DMS79 (cell line): ENCODE measurements around the gene UBR3.
"Not testable (repeated sequence)": the region's sequence is repeated elsewhere in the genome, so short reads cannot be mapped to it uniquely, and the experiment has no call there.

ENCODE experiments used
- DNase-seq: peaks from one replicate; lab custom pipeline; 2025; lab: John Stamatoyannopoulos, UW

UBR3 gene

DNA sequence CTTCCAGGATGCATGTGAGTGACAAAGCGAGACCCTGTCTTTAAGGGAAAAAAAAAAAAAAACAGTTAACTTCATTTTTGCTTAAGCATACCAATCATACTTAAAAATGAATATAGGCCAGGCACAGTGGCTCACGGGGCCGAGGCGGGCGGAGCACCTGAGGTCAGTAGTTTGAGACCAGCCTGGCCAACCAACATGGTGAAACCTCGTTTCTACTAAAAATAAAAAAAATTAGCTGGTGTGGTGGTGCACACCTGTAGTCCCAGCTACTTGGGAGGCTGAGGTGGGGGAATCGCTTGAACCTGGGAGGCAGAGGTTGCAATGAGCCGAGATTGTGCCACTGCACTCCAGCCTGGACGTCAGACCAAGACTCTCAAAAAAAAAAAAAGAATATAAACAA lies 44.1 kb downstream of the UBR3 start:
- DNase-seq, result not testable (repeated sequence)

DNA sequence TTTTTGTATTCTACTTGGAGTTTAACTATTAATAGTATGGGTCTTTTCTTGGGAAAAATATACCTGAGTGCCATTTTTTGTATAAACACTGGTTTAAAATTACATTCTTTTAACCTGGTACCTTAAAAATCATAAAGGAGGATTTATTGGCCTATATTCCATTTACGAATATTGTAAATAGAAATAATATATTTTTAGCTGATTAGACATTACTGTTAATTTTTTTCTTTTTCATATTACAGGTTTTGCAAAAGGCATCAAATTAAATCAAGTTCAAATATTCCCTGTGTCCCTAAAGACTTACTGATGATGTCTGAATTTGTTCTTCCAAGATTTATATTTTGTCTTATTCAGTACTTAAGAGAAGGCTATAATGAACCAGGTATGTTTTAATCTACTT lies 44.7 kb downstream of the UBR3 start:
- DNase-seq, result no peak

GRCh38 chr2:169877398-169877797 lies 50.1 kb downstream of the UBR3 start:
- DNase-seq, result no peak

- DNase-seq, result no peak
Observed at GRCh38 chr2:169887120-169887519, 59.9 kb downstream of the UBR3 start.

GRCh38 chr2:169891593-169892298 lies 64.5 kb downstream of the UBR3 start:
- peak; percentile 85 for DNase-seq

DNA sequence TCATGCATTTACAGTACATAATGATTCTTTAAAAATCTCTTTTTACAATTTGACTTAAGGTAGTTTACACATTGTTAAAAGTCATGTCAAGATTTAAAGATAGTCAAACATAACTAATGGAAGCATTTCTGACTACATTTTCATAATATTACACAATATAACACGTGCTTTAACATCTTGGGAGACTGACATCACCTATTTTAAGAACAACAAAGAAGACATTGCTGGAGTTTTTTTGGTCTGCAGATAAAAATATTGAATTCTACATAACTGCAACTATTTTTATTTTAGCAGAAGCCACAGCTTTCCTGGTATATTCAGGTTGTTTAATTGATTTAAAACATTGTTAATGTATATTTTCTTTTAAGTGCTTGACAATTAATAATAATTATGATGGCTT lies 65.7 kb downstream of the UBR3 start:
- DNase-seq, result no peak

DNA sequence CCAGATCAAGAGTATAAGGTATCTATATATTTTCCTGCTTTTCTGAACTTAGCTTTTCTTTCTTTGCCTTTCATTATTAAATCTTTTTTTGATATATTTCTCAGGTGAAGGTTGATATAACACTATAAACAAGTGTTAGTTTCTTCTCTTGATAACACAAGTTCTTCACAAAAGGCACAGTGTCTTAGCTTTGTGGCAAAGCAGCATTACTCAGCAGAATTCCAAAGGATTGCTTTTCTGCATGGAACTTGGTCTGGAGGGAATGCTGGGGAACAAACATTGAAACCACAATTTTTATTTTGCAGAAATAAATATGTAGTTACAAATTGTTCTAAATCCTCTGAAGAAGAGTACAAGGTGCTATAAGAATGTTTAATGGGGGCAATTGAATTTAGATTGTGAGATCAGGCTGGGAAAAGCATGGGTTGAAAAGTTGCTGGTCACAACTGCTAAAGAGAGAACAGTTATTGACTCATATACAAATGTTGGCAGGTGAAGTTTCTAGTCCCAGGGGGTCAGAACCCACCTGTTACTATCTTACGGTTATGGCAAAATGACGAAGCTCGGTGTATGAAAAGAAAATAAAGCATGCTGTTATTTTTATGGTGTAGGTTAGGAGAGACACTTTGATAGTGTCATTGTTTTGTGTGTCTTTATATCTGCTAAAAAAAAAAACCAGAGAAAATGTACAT lies 68.2 kb downstream of the UBR3 start:
- DNase-seq, result no peak

- no peak for DNase-seq
Observed at GRCh38 chr2:169897834-169898233, 70.6 kb downstream of the UBR3 start.

GRCh38 chr2:169900103-169900502 lies 72.8 kb downstream of the UBR3 start:
- not testable (repeated sequence) for DNase-seq

DNA sequence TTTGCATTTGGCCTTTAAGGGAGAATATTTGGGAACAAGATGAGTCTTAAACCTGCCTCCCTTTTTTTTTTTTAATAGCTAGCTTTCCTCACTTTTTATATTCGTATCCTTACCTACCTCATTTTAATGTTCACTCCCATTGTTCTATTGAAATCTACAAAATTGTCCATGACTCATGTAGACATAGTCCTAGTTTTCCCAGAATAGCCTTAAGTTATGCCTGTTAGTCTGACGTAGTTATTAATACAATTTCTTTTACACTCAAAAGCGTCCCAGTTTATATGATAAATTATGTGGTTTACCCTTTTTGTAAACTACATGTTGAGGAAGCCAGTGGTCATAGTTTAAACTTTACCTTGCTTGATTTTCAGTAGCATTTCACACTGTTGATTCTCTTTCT lies 73.4 kb downstream of the UBR3 start:
- DNase-seq, result no peak

DNA sequence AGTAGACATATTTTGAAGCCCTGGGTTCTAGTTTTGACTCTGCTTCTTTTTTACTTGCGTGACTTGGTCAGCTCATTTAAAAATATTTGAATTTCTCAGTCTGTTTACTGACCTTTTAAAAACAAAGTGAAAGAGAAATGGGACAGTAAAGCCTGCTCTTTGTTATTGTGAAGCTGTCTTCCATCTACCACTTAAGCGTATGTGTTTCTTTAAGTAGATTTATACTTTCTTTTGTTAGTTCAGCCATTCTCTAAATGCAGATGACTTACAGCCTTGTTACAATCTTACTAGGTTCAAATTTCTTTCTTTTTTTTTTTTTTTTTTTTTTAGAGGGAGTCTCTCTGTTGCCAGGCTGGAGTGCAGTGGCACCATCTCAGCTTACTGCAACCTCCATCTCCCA lies 79.5 kb downstream of the UBR3 start:
- DNase-seq, result no peak

DNA sequence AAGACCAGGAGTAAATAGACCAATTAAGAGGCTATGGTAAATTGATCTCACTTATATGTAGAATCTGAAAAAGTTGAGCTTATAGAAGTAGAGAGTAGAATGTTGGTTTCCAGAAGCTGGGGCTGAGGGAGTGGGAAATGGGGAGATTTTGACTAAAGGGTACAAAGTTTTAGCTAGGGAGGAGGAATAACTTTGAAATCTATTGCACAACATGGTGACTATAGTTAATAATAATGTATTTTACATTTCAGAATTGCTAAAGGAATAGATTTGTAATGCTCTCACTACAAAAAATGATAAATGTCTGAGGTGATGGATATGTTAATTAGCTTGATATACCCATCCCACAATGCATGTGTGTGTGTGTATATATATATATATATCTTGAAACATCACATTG lies 82.1 kb downstream of the UBR3 start:
- no peak for DNase-seq

- no peak for DNase-seq
Observed at GRCh38 chr2:169910109-169910799, 83.0 kb downstream of the UBR3 start.

DNA sequence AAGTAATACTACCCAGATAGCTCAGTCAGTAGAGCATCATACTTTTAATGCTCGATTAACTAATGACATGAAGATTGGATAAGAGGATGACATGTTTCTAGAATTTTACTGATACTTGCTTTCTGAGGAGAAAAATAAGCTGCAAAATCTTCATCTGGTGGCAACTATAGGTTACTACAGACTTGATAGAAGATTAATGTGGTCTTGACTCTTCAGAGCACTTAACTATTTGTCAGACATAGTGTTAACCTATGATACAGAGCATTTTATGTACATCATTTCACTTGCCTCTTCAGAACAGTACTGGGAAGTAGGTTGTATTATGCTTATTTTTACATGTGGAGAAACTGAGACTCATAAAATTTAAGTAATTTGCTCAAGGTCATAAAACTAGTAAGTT lies 83.9 kb downstream of the UBR3 start:
- DNase-seq, result no peak

GRCh38 chr2:169916623-169917022 lies 89.4 kb downstream of the UBR3 start:
- no peak for DNase-seq

DNA sequence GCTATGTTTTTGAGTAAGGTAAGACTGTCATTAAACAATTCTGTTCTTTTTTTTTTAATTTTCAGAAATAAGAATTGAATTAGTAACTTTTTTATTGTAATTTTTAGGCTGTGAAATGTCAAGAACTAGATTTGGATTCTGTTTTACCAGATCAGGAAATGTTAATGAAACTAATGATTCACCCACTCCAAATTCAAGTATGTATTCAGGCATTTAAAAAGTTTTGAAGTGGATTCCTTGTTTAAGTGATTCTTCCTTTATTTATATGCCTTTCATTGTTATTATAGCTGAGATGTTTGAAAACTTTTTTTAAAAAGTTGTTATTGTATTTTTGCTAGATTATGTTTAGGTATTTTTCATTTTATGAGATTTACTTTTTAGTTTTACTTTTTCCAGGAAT lies 96.7 kb downstream of the UBR3 start:
- no peak for DNase-seq

DNA sequence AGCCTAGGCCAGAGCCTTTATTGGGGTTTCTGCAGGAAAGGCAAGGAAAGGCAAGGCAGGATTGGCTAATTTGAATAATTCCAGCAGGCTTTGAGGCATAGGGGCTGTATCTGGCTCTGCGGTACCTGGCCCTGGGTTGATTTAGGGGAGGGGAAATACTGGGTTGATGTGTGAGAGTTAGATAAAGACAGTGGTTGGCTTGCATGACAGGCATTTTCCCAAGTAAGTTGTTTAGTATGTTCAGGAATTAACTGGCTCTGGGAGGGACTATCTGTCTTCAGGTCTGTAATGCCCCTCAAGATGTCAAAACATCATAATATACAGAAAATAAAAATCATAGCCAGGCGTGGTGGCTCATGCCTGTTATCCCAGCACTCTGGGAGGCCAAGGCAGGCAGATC lies 98.7 kb downstream of the UBR3 start:
- DNase-seq, result no peak

- DNase-seq, result no peak
Observed at GRCh38 chr2:169928463-169928864, 101.2 kb downstream of the UBR3 start.

- peak; percentile 11 for DNase-seq
Observed at GRCh38 chr2:169933124-169933711, 106.0 kb downstream of the UBR3 start.

GRCh38 chr2:169936652-169937051 lies 109.4 kb downstream of the UBR3 start:
- DNase-seq, result not testable (repeated sequence)

DNA sequence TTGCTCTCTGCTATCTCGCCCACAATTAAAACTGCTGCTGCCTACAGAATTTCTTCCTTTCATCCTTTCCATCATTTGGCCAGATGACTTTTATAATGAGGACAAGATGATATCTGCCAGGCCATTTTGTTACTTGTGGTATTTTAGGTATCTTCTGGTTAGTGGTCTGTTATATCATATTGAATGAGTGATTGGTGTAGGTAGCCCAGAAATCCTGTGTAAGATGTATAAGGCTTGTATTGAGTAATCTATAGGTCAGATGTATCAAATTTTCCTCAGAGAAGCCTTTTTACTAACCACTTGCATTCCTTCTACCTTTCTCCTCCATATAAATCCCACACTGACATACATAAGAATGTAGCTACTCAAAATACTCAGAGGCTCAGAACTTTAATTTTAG lies 118.3 kb downstream of the UBR3 start:
- DNase-seq, result no peak

DNA sequence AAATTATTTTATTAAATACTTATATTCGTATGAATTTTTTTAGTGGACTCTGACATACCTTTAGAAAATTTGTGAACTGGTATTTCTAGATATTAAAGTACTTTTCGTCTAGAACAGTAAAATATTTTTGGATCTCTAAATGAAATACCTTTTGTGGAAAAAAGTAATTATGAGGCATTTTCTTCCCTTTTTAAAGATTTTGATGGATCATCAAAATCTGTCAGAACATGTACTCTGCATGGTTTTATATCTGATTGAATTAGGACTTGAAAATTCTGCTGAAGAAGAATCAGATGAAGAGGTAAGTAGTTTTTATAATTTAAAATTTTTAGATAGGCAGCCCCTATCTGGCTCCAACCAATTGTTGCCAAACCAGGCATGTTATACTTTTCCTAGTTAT lies 118.8 kb downstream of the UBR3 start:
- no peak for DNase-seq

- no peak for DNase-seq
Observed at GRCh38 chr2:169946546-169946945, 119.3 kb downstream of the UBR3 start.
